Activated T-cell treated with anti-CD3 and anti-CD28 coated beads, Interleukin-2, amount 50 U/mL, for 4 hours (primary cell): ENCODE results near the gene ZNF764. TPM values are rescaled to one million over a fixed set of nuclear protein-coding genes. Genes with fewer than 3 reads are reported as not detected.

Experiments used
- ATAC-seq, 2 donors: fragments of 200-7000 bp; cut with Tn5 transposase; one replicate each; pipeline ENCODE4 v1.10.0; 2021
- DNase-seq: peaks from one replicate; pipeline ENCODE4 v3.0.0-alpha.2; 2020
- H3K27me3 Mint-ChIP-seq: one replicate; pipeline ENCODE4 v1.8.0; 2021; ENCODE audit warnings: low read depth, mixed read lengths
- H3K36me3 Mint-ChIP-seq: one replicate; pipeline ENCODE4 v1.8.0; 2022; ENCODE audit warnings: mixed read lengths; ENCODE audit not compliant: insufficient read depth
- H3K4me1 Mint-ChIP-seq: one replicate; pipeline ENCODE4 v1.8.0; 2021; ENCODE audit warnings: low read depth, mixed read lengths
- H3K4me3 Mint-ChIP-seq: one replicate; pipeline ENCODE4 v1.8.0; 2021; ENCODE audit warnings: mild to moderate bottlenecking, moderate library complexity, mixed read lengths
- H3K9me3 Mint-ChIP-seq: one replicate; pipeline ENCODE4 v1.8.0; 2021; ENCODE audit warnings: mixed read lengths
- total RNA-seq, 3 donors: library from RNA; stranded (reverse); gene quantifications; one replicate each; pipeline ENCODE4 v1.2.1, GENCODE V29; 2021

The ZNF764 gene
- total RNA-seq, 3 donors from 2014 or later = 21.2 to 23.4 (median 22.5) TPM

DNA sequence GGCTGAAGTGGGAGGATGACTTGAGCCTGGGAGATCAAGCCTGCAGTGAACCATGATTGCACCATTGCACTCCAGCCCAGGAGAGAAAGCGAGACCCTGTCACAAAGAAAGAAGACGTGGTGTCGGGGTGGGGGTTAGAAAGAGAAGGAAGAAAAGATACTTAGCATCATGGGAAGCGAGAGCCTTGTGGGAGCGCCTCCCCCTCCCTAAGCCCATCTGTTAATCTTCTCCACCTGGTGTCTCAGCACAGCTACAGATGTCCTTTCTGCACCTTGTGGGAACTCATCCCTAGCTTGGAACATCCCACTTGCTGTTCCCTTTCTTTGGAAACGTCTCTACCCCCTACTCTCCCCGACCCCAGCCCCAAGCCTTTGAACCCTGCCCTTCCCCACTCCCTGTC lies 7.4 kb upstream of the ZNF764 start:
- H3K27me3 Mint-ChIP-seq = no peaks in the 10 kb centered on the region
- H3K4me1 Mint-ChIP-seq = peaks cover 37% of the 10 kb centered on the region
- H3K36me3 Mint-ChIP-seq = no peaks in the 10 kb centered on the region
- H3K4me3 Mint-ChIP-seq = no peak overlapping the region
- H3K9me3 Mint-ChIP-seq = no peaks in the 10 kb centered on the region
- DNase-seq (no peak), ATAC-seq (no peak)

GRCh38 chr16:30562021-30562420 lies 3.8 kb upstream of the ZNF764 start:
- Mint-ChIP-seq H3K27me3 (no peaks in the 10 kb centered on the region), H3K9me3 (no peaks in the 10 kb centered on the region), H3K36me3 (no peaks in the 10 kb centered on the region), H3K4me3 (peak overlapping the region; percentile 82), H3K4me1 (peaks cover 33% of the 10 kb centered on the region)
- no peak for DNase-seq
- ATAC-seq = no peak

GRCh38 chr16:30561089-30561816 lies 3.1 kb upstream of the ZNF764 start:
- no peaks in the 10 kb centered on the region for H3K27me3 Mint-ChIP-seq
- H3K9me3 Mint-ChIP-seq = no peaks in the 10 kb centered on the region
- H3K36me3 Mint-ChIP-seq = peaks cover 1% of the 10 kb centered on the region
- peaks cover 30% of the 10 kb centered on the region for H3K4me1 Mint-ChIP-seq
- ATAC-seq = no peak
- H3K4me3 Mint-ChIP-seq = peak overlapping the region; percentile 82
- no peak for DNase-seq

DNA sequence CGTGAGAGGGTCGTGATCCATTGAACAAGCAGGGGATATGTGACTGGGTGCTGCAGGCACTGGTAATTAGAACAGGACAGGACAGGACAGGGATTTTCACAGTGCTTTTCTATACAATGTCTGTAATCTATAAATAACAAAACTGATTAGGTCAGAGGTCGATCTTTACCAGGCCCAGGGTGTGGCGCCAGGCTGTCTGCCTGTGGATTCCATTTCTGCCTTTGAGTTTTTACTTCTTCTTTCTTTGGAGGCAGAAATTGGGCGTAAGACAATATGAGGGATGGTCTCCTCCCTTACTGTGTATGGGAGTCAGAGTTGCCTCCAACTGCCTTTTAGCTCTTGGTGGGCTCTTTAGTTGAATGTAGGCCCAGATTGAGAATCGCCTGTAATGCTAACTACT lies 1.5 kb upstream of the ZNF764 start:
- no peak for ATAC-seq
- Mint-ChIP-seq H3K4me1 (peaks cover 30% of the 10 kb centered on the region), H3K4me3 (no peak overlapping the region), H3K9me3 (no peaks in the 10 kb centered on the region), H3K27me3 (no peaks in the 10 kb centered on the region), H3K36me3 (peaks cover 5% of the 10 kb centered on the region)
- no peak for DNase-seq

DNA sequence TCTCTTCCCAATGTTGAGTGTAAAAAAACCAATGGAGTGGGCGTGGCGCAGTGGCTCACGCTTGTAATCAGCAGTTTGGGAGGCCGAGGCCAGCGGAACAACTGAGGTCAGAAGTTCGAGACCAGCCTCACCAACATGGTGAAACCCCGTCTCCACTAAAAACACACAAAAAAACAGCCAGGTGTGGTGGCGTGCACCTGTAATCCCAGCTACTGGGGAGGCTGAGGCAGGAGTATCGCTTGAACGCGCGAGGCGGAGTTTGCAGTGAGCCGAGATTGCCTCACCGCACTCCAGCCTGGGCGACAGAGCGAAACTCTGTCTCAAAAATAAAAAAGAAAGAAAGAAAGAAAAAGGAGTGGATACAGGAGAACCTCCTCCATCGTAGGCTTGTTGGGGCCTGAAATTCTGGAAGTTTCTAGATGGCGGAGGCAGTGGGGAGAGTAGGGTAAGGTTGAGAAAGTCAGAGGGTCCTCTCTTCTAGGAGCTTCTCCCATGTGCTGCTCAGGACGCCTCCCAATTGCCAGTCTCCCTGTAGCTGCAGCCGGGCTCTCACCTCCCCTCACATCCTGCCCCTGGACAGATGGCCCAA lies 709 bp upstream of the ZNF764 start:
- no peak for DNase-seq
- peaks cover 37% of the 10 kb centered on the region for H3K4me1 Mint-ChIP-seq
- peaks cover 11% of the 10 kb centered on the region for H3K36me3 Mint-ChIP-seq
- no peak for ATAC-seq
- no peaks in the 10 kb centered on the region for H3K9me3 Mint-ChIP-seq
- H3K4me3 Mint-ChIP-seq = peak overlapping the region; percentile 89
- no peaks in the 10 kb centered on the region for H3K27me3 Mint-ChIP-seq

- ATAC-seq (peak in 1 of 2 donors; percentile 0), DNase-seq (no peak)
- Mint-ChIP-seq H3K36me3 (peaks cover 15% of the 10 kb centered on the region), H3K4me1 (peaks cover 49% of the 10 kb centered on the region), H3K4me3 (peak overlapping the region; percentile 89), H3K9me3 (no peaks in the 10 kb centered on the region), H3K27me3 (no peaks in the 10 kb centered on the region)
Measured at GRCh38 chr16:30557707-30557956, 542 bp downstream of the ZNF764 start.

GRCh38 chr16:30556125-30556473 lies 2.1 kb downstream of the ZNF764 start:
- peaks cover 58% of the 10 kb centered on the region for H3K4me1 Mint-ChIP-seq
- peaks cover 15% of the 10 kb centered on the region for H3K36me3 Mint-ChIP-seq
- H3K4me3 Mint-ChIP-seq = peak overlapping the region; percentile 89
- no peaks in the 10 kb centered on the region for H3K9me3 Mint-ChIP-seq
- H3K27me3 Mint-ChIP-seq = no peaks in the 10 kb centered on the region
- ATAC-seq = no peak
- no peak for DNase-seq

GRCh38 chr16:30555315-30556124 lies 2.7 kb downstream of the ZNF764 start:
- H3K36me3 Mint-ChIP-seq = peaks cover 15% of the 10 kb centered on the region
- peak overlapping the region; percentile 89 for H3K4me3 Mint-ChIP-seq
- no peaks in the 10 kb centered on the region for H3K9me3 Mint-ChIP-seq
- H3K4me1 Mint-ChIP-seq = peaks cover 58% of the 10 kb centered on the region
- no peak for DNase-seq
- no peak for ATAC-seq
- no peaks in the 10 kb centered on the region for H3K27me3 Mint-ChIP-seq

DNA sequence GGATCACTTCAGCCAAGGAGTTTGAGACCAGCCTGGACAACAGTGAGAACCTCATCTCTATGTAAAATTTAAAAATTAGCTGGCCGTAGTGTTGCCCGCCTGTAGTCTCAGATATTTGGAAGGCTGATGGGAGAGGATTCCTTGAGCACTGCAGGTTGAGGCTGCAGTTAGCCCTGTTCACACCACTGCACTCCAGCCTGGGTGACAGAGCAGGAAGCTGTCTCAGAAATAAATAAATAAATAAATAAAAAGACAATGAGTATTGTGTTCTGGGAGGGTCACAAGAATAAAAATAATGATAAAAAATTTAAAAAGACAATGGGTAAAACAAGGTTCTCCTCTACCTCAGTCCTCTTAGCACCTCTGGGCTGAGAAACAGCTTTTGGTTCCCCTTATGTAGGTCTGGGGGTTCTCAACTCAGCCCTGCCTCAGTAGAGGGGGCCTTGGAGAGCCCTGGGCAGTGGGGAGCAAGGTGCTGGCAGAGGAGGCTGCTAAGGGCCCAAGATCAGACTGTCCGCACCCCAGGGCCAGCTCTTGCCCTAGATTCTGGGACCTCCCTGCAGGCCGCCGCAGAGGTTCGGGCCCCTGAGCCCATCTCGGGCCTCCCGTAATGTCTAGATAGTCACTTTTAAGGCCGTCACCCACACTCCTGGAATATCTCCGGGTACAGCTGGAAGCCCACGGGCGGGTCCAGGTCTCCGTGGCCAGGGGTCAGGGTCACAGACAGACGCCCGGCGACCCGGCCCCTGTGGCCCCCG lies 3.4 kb downstream of the ZNF764 start:
- H3K36me3 Mint-ChIP-seq = peaks cover 15% of the 10 kb centered on the region
- H3K4me3 Mint-ChIP-seq = no peak overlapping the region
- H3K27me3 Mint-ChIP-seq = no peaks in the 10 kb centered on the region
- DNase-seq (no peak), ATAC-seq (no peak)
- H3K9me3 Mint-ChIP-seq = no peaks in the 10 kb centered on the region
- H3K4me1 Mint-ChIP-seq = peaks cover 58% of the 10 kb centered on the region

- DNase-seq = no peak
- Mint-ChIP-seq H3K4me3 (no peak overlapping the region), H3K27me3 (no peaks in the 10 kb centered on the region), H3K4me1 (peaks cover 58% of the 10 kb centered on the region), H3K9me3 (no peaks in the 10 kb centered on the region), H3K36me3 (peaks cover 15% of the 10 kb centered on the region)
- no peak for ATAC-seq
Measured at GRCh38 chr16:30553393-30553899, 4.7 kb downstream of the ZNF764 start.

DNA sequence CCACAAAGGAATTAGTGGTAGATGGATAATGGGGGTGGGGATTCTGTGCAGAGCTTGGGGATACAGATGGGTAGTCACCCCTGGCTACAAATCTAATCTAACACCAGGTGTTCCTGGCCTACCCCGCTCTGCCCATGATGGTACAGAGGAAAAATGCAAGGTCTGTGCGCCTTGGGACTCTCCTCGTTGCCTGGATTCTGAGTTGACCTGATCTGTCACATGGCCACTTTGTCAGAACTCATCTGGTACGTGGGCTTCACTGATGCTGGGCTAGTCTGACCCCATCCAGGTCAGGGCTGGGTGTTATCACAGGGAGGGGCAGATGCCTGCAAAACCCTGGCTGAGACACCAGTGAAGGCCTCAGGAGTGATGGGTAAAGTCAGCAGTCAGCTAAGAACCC lies 5.2 kb downstream of the ZNF764 start:
- no peaks in the 10 kb centered on the region for H3K27me3 Mint-ChIP-seq
- H3K4me3 Mint-ChIP-seq = no peak overlapping the region
- no peak for DNase-seq
- ATAC-seq = no peak
- H3K9me3 Mint-ChIP-seq = no peaks in the 10 kb centered on the region
- peaks cover 15% of the 10 kb centered on the region for H3K36me3 Mint-ChIP-seq
- H3K4me1 Mint-ChIP-seq = peaks cover 58% of the 10 kb centered on the region

GRCh38 chr16:30551781-30552180 lies 6.4 kb downstream of the ZNF764 start:
- ATAC-seq (peak; percentile 85 to 90), DNase-seq (peak; percentile 49)
- Mint-ChIP-seq H3K9me3 (no peaks in the 10 kb centered on the region), H3K4me1 (peaks cover 52% of the 10 kb centered on the region), H3K27me3 (no peaks in the 10 kb centered on the region), H3K36me3 (peaks cover 15% of the 10 kb centered on the region), H3K4me3 (peak overlapping the region; percentile 72)

DNA sequence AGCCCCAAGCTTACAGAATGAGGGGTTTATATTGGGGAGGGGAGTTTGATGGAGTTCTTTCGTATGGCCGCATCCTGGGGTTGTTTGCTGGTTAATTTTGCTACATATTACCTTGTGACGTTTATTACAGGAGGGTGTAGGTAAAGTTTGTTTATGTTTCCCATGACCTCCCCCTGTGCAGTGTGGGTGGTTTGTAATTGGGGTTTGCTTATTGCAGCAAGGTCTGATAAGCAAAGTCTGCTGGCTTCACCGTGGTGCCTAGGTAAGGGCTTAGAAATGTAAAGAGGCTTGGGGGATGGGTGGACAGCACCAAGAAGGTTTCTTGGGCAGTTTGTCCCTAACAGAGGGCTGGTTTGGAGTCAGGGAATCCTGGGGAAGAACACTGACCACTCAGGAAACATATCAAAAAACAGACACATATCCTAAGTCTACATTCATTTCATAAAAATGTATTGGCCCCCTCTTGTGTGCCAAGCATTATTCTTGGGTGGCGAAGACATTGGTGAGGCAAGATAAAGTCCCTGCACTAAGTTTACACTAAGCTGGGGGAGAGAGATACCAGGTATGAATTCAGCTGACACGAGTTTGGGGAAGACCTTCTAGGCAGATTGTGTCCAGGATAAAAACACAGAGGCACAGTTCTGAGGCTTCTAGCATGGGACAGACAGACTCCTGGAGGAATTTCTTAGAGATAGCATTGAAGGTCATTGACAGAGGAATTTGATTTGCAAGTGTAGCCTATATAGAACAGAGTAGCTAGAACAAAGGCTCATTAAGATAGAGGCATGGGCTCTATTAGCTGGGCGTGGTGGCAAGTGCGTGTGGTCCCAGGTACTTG lies 9.5 kb downstream of the ZNF764 start:
- peaks cover 3% of the 10 kb centered on the region for H3K36me3 Mint-ChIP-seq
- ATAC-seq (no peak), DNase-seq (no peak)
- no peaks in the 10 kb centered on the region for H3K9me3 Mint-ChIP-seq
- peaks cover 37% of the 10 kb centered on the region for H3K4me1 Mint-ChIP-seq
- no peak overlapping the region for H3K4me3 Mint-ChIP-seq
- no peaks in the 10 kb centered on the region for H3K27me3 Mint-ChIP-seq
